HG03060 (cell line): ENCODE measurements around the gene KLHL29.

Experiments used
- ATAC-seq: cut with Tn5 transposase; IDR thresholded peaks from one replicate; pipeline ENCODE4 v1.9.1; 2021; ENCODE audit warnings: low read depth, moderate number of reproducible peaks; ENCODE audit not compliant: unreplicated experiment

KLHL29 gene

DNA sequence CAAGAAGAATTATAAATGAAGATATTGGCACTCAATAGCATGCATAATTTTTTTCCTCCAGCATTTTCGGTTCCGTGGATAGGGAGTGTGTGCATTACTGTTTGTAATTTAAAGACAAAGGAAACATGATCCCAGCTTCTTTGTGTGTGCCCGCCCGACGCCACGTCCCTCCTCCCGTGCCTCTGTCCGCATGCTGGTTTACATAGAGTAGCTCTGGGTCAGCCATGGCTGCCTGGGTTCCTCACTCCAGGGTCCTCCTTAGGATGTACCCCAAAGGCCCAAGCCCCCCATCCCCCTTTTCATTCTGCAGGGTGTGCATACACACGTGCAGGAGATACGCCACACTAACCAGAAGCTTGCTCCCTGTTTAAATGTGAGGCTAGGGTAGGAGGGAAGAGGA lies 214.7 kb downstream of the KLHL29 start:
- no peak for ATAC-seq

- ATAC-seq, result no peak
These were observed 215.4 kb downstream of the KLHL29 start for GRCh38 chr2:23600346-23600745.

GRCh38 chr2:23601301-23601965 lies 216.5 kb downstream of the KLHL29 start:
- ATAC-seq, result no peak

DNA sequence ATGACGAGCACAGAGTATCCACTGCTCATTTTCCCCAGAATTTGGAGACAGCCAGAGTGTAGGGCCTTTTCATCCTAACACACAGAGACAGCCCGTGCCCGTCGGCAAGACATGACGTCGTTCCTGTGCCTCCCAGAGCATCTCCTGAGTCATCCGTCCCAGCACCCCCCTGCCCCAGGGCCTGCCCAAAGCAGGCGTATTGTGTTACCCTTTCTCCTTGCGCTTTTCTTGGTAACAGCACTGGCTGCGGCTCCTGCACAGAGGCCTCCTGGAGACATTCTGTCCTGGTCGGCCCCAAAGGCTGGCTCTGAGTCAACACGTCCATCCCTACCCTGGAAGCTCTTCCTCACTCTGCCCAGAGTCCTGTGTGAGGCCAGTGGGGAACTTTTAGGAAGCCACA lies 217.1 kb downstream of the KLHL29 start:
- no peak for ATAC-seq

- no peak for ATAC-seq
These were observed 218.2 kb downstream of the KLHL29 start for GRCh38 chr2:23603156-23603555.

GRCh38 chr2:23603581-23603980 lies 218.6 kb downstream of the KLHL29 start:
- ATAC-seq, result no peak

DNA sequence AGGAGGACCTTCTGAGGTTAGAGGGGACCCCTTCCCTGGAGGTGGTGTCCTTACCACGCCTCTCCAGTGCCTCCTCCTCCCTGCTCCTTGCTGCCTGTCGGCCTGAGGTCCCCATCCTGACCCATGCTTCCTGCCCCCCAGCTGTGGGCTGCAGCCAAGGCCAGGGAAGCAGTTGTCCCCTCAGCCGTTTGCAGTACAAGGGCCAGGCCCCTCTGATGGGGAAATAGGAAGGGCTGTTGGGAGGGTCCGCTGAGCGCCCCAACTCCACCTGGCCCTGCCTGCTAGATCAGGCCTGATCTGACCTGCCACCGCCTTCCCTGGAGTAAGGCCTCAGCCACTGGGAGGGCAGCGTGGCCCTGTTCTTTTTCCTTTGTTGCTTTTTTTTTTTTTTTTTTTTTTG lies 219.8 kb downstream of the KLHL29 start:
- ATAC-seq, result no peak

GRCh38 chr2:23605236-23605635 lies 220.3 kb downstream of the KLHL29 start:
- no peak for ATAC-seq

DNA sequence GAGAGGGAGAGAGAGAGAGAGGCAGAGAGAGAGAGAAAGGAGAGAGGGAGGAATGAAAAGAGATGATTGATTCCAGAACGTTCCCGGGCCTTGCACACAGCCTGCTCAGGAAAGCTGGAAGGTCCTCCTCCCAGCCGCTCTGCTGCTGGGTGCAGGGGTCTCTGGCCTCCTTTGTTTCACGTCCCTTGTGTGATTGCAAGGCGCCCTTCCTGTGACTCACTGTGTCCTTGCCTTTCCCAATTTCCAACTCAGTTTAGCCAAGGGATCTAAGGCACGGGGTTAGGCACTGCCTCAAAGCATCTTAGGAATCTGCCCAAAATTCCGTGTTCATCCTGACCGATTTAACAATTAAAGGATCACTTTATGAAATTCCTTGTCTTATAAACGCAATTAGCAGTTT lies 221.2 kb downstream of the KLHL29 start:
- ATAC-seq, result no peak

GRCh38 chr2:23606968-23607367 lies 222.0 kb downstream of the KLHL29 start:
- ATAC-seq, result no peak

DNA sequence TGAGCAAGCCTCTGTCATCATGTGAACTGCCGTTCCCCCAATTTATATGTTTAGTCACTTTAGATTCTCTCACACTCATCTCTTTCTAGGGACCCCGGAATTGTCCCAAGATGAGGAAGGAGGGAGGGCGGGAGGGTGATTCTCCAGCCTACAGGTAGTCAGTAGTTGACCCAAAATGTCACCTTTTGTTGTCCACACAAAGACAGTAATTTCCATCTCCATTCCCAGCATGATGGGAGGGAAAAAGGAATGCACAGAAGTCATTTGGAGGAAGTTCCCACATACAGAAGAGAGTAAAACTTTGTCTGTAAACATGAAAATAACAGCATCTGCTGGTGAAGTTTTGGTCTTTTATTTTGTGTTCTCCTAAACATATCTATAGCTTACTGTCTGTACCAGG lies 222.9 kb downstream of the KLHL29 start:
- ATAC-seq, result no peak

DNA sequence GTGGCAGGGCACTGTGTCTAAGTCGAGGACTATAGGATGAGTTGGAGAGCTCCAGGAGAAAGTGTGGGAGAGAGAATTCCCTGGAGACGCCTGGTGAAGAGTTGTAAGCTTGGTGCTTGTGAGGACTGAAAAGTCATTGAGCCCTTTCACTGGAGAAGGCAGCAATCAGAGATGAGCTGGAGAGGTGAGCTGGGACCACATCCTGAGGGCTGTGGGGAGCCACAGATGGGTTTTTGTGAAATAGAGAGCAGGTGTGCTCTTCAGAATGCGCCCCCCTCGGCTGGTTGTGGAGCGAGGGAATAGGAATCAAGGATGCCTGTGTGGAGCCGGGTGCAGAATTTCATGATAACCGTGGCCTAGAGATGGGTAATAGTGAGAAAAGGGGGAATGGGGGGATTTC lies 224.3 kb downstream of the KLHL29 start:
- no peak for ATAC-seq

DNA sequence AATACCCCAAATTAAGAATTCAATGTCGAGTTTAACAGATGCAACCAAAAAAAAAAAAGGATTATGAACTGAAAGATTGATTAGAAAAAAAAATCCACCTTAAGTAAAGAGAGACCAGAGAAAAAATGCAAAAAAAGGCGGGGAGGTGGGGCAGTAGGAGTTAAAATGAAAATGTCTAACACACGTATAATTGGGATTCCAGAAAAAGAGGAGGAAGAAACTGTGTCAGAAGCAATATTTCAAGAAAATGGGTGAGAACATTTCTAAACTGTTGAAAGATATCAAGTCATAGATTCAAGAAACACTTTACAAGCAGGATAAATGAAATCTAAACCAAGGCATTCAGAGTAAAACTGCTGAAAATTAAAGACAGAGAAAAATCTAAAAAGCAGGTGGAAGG lies 226.9 kb downstream of the KLHL29 start:
- ATAC-seq, result no peak

DNA sequence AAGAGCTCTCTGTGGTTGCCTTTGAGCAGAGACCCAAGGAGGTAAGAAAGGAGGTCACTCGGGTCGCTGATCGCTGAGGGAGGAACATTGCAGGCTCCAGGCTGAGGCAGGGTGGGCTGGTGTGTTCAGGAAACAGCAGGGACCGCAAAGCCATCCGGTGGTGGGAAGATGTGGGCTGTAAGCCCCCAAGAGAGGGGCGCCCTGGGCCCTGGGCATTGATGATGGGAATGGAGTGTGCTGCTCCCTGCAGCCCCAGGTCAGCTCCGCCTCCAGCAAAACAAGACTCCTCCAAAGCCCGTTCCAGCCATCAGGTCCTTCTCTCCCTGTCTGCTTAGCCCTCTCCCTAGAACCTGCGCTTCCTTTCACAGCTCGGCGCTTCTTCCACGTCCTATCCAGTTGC lies 229.7 kb downstream of the KLHL29 start:
- ATAC-seq, result no peak

DNA sequence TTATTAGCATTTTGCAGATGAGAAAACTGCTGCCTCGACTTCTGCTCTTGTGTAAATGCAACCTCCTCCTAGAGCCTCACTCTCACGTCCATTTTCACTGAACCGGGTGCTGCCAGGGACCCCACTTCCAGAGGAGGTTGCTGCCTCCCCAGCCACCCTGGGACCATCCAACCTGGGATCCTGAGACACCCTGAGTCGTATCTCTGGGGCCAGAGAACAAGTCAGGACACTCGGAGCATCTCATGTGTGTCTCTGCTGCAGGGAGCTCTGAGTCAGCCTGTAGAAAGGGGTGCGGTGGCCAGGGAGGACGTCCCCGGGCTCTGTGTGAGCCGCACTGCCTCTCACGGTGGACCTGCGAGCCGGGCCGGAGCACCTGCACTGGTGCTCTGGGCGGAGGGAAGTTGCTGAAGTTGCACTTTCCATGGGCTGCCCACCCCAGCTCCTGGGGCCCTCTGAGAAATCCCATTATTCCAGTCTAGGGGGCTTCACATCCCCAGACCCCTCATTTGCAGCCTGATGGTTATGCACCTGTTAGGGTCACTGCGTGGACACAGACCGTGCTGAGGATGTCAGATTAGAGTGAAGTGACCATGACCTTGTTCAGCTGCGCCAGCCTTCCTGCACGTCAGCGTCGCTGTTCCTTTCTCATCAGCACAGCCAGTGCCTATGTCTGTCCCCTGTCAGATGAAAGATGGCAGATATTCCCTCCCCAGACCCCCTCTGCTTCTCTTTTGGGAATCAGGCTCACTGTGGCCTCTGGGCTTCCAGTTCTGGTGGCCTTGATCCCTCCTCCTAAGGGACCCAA lies 230.4 kb downstream of the KLHL29 start:
- no peak for ATAC-seq

GRCh38 chr2:23616630-23617029 lies 231.7 kb downstream of the KLHL29 start:
- no peak for ATAC-seq

DNA sequence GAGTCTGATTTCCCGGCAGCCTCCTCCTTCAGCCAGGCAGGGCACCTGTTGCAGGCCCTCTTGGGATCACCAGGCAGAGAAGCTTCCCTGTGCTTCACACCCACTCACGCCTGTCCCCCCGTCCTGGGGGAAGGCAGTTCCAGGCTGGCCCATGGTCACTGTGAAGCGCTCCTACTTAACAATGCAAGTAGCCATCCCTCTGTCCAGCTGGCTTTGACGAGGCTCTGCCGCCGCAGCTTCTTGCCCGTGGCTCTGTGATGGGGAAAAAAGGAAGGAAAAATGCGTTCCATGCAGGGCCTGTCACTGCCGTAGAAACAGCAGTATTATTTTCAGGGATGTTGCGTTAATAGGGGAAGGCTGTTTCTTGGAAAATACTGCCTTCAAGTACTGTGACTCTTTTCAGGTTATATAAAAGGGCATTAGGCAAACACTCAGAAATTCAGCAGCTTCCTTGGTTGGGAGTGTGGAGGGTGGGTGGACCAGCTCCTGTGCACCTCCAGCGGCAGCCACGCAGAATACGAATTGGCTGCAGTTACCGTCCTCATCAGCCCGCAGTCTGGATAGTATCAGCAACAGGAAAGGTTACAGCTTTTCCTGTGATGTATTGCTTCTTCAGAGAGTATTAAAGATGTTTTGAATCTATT lies 232.3 kb downstream of the KLHL29 start:
- no peak for ATAC-seq

- no peak for ATAC-seq
These were observed 232.8 kb downstream of the KLHL29 start for GRCh38 chr2:23617811-23618215.

DNA sequence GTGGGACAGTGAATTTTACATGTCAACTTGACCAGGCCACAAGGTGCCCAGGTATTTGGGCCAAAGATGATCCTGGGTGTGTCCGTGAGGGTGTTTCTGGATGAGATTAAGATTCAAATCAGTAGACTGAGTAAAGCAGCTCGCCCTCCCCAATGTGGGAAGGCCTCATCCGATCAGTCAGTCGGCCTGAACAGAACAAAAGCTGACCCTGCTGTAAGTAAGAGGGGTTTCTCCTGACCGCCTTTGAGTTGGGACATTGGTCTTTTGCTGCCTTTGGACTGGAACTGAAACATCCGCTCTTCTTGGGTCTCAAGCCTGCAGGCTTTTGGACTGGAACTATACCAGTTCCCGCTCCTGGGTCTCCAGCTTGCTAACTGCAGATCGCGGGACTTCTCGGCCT lies 233.3 kb downstream of the KLHL29 start:
- no peak for ATAC-seq

GRCh38 chr2:23618794-23619530 lies 234.0 kb downstream of the KLHL29 start:
- no peak for ATAC-seq

DNA sequence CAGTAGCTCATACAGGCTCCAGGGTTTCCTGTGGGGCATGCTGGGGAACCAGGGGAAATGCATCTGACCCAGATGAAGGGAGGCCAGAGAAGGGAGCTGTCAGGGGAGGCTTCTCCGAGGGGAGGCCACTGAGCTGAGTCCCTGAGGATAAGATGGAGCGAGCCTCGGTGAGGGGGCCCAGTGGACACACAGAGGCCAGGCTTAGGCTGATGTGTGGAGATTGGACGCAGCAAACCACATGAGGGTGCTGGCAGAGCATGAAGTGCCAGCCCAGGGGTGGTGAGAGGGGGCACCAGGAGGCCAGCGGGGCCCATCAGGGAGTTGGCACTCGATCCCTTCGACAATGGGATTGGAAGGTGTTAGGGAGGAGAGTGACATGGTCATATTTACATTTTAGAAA lies 235.0 kb downstream of the KLHL29 start:
- no peak for ATAC-seq
